ENCODE results near the gene CD52.

Gene CD52

DNA sequence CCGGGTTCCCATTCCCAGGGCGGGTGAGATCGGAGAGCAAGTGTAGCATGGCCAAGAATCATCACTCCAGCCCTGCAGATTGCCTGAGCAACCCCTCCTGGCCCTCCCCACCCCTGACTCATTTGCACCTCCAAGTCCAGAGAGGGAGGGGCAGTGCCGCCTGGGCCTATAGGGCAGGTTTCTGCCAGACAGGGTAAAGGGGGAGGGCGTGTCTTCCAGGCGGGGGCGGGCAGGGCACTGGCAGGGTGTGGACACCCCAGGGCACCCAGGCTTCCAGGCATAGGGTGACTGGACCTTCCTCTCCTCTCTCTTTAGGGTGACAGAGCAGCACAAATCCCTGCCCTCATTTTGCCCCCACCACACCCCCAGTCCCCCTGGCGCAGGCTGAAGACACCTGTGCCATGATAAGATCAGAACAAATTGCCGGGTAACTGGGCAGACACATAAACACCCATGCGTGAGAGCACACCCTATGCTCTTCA is 39.4 kb downstream of the CD52 start:
- DNase-seq, result no peak

GRCh38 chr1:26358411-26359384 is 40.9 kb downstream of the CD52 start:
- no peak for DNase-seq

- DNase-seq, result no peak
Measured at GRCh38 chr1:26359981-26360806, 42.4 kb downstream of the CD52 start.

GRCh38 chr1:26360807-26361604 is 43.2 kb downstream of the CD52 start:
- DNase-seq, result no peak

GRCh38 chr1:26361605-26362122 is 43.9 kb downstream of the CD52 start:
- DNase-seq, result no peak

GRCh38 chr1:26362331-26362730 is 44.6 kb downstream of the CD52 start:
- DNase-seq, result no peak

GRCh38 chr1:26363549-26364448 is 46.0 kb downstream of the CD52 start:
- peak; percentile 89 to 90 for DNase-seq

DNA sequence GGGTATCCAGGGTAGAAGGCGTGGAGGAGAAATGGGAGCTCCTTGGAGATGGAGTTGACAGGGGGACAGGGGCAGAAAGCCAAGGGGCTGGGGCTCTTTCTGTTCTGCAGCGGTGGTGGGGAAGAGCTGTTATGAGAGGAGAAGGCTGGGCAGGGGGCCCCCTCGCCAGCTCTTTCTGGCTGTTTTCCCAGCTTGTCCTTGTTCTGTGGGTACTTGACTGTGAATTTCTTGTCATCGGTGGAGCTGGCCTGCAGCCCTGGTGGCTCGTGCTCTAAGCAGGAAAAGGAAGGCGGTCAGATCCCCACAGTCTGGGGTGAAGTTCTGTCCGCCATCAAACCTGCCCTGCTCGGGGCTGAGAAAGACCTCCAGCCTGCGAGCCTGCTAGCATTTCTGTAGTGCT is 47.2 kb downstream of the CD52 start:
- no peak for DNase-seq

DNA sequence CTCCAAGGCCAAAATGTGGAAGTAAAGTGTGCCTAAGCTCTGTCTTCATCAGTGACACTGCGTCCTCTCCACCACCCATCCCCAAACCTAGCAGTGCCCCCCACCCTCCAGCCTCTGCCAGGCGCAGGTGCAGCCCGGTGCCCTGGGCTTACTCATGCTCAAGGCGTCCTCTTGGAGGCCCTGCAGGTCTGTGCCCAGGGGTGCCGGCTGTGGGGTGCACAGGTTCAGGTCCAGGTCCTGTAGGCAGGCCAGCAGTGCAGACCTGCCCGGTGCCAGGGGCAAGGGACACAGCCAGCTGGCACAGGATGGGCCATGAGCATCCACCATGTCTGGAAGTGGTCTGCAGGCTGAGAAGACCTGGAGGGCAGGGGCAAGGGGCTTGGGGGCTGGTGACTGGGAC is 49.7 kb downstream of the CD52 start:
- DNase-seq, result no peak

- DNase-seq, result no peak
Measured at GRCh38 chr1:26368006-26368405, 50.2 kb downstream of the CD52 start.

- no peak for DNase-seq
Measured at GRCh38 chr1:26368486-26368885, 50.7 kb downstream of the CD52 start.
